H9 (cell line): ENCODE data around the gene STOX1. TPM values are rescaled to one million over a fixed set of nuclear protein-coding genes. Genes with fewer than 3 reads are reported as not detected.
"Not testable (repeated sequence)": the region's sequence is repeated elsewhere in the genome, so short reads cannot be mapped to it uniquely, and the experiment has no call there.

Experiments
- DNase-seq: peaks from one replicate; pipeline ENCODE4 v3.0.0-alpha.2; 2017
- H2AFZ ChIP-seq: one replicate; pipeline ENCODE4 v1.6.1; 2013; ENCODE audit warnings: mild to moderate bottlenecking, low read length, control low read depth, moderate library complexity
- H2AK5ac ChIP-seq: 2 replicates; pipeline ENCODE4 v1.6.1; 2013; ENCODE audit warnings: low read length, control low read depth, mixed read lengths; ENCODE audit not compliant: insufficient read length
- H2BK120ac ChIP-seq: one replicate; pipeline ENCODE4 v1.6.1; 2013; ENCODE audit warnings: low read depth, mild to moderate bottlenecking, low read length, control low read depth, inconsistent platforms; ENCODE audit not compliant: poor library complexity, severe bottlenecking
- H2BK12ac ChIP-seq: 2 replicates; pipeline ENCODE4 v1.6.1; 2013; ENCODE audit warnings: low read length, control low read depth, mixed read lengths, low read depth; ENCODE audit not compliant: insufficient read length
- H2BK15ac ChIP-seq: 2 replicates; pipeline ENCODE4 v1.6.1; 2013; ENCODE audit warnings: low read depth, low read length, control low read depth
- H2BK20ac ChIP-seq: one replicate; pipeline ENCODE4 v1.6.1; 2013; ENCODE audit warnings: low read depth, mild to moderate bottlenecking, low read length, control low read depth, inconsistent platforms; ENCODE audit not compliant: poor library complexity, severe bottlenecking
- H2BK5ac ChIP-seq: 2 replicates; pipeline ENCODE4 v1.6.1; 2013; ENCODE audit warnings: low read length, control low read depth, mixed read lengths; ENCODE audit not compliant: insufficient read length
- H3K14ac ChIP-seq: 2 replicates; pipeline ENCODE4 v1.6.1; 2013; ENCODE audit warnings: low read length, control low read depth; ENCODE audit not compliant: insufficient read depth
- H3K18ac ChIP-seq: 2 replicates; pipeline ENCODE4 v1.6.1; 2013; ENCODE audit warnings: low read depth, mild to moderate bottlenecking, mixed read lengths, low read length, control low read depth; ENCODE audit not compliant: insufficient read length
- H3K23ac ChIP-seq: 2 replicates; pipeline ENCODE4 v1.6.1; 2013; ENCODE audit warnings: low read length, control low read depth, mixed read lengths, low read depth; ENCODE audit not compliant: insufficient read length
- H3K23me2 ChIP-seq: 2 replicates; pipeline ENCODE4 v1.6.1; 2013; ENCODE audit warnings: low read depth, mild to moderate bottlenecking, mixed read lengths, low read length, control low read depth; ENCODE audit not compliant: insufficient read length, poor library complexity, severe bottlenecking
- H3K27ac ChIP-seq: 2 replicates; pipeline ENCODE4 v1.5.1; 2013; ENCODE audit warnings: low read length, control low read depth, mixed read lengths, low read depth; ENCODE audit not compliant: insufficient read length
- H3K27me3 ChIP-seq: 2 replicates; pipeline ENCODE4 v1.6.1; 2013; ENCODE audit warnings: low read length, control low read depth, inconsistent platforms; ENCODE audit not compliant: insufficient read depth
- H3K4ac ChIP-seq: 2 replicates; pipeline ENCODE4 v1.6.1; 2013; ENCODE audit warnings: low read depth, mild to moderate bottlenecking, control low read depth, inconsistent platforms, low read length, moderate library complexity
- H3K4me1 ChIP-seq: 2 replicates; pipeline ENCODE4 v1.6.1; 2013; ENCODE audit warnings: low read length, control low read depth, inconsistent platforms; ENCODE audit not compliant: insufficient read depth
- H3K4me2 ChIP-seq: 2 replicates; pipeline ENCODE4 v1.6.1; 2013; ENCODE audit warnings: low read length, control low read depth, mixed read lengths; ENCODE audit not compliant: insufficient read length, insufficient read depth
- H3K56ac ChIP-seq: 2 replicates; pipeline ENCODE4 v1.6.1; 2013; ENCODE audit warnings: low read depth, mild to moderate bottlenecking, mixed read lengths, low read length, control low read depth; ENCODE audit not compliant: insufficient read length
- H3K79me1 ChIP-seq: 2 replicates; pipeline ENCODE4 v1.6.1; 2013; ENCODE audit warnings: low read depth, mild to moderate bottlenecking, moderate library complexity, low read length, control low read depth, inconsistent platforms; ENCODE audit not compliant: insufficient read depth, poor library complexity, severe bottlenecking
- H3K79me2 ChIP-seq: 2 replicates; pipeline ENCODE4 v1.6.1; 2013; ENCODE audit warnings: low read length, control low read depth, inconsistent platforms; ENCODE audit not compliant: insufficient read depth
- H3K9ac ChIP-seq: 2 replicates; pipeline ENCODE4 v1.6.1; 2013; ENCODE audit warnings: low read length, control low read depth, mixed read lengths; ENCODE audit not compliant: insufficient read length; ENCODE audit errors: extremely low read depth
- H3K9me3 ChIP-seq: one replicate; pipeline ENCODE4 v1.6.1; 2013; ENCODE audit warnings: low read depth, low read length, inconsistent platforms; ENCODE audit not compliant: control insufficient read depth
- H3T11ph ChIP-seq: one replicate; pipeline ENCODE4 v1.6.1; 2013; ENCODE audit warnings: mild to moderate bottlenecking, low read length, control low read depth, inconsistent platforms
- H4K20me1 ChIP-seq: one replicate; pipeline ENCODE4 v1.6.1; 2013; ENCODE audit not compliant: control insufficient read depth, insufficient read length, insufficient read depth
- H4K5ac ChIP-seq: 2 replicates; pipeline ENCODE4 v1.6.1; 2013; ENCODE audit warnings: low read depth, mild to moderate bottlenecking, mixed read lengths, low read length, control low read depth; ENCODE audit not compliant: insufficient read length
- H4K8ac ChIP-seq: replicated peaks from 2 replicates; pipeline ENCODE4 v1.6.1; 2013; ENCODE audit warnings: low read length, control low read depth, mixed read lengths, low read depth; ENCODE audit not compliant: insufficient read length
- H4K91ac ChIP-seq: 2 replicates; pipeline ENCODE4 v1.6.1; 2013; ENCODE audit warnings: low read depth, mild to moderate bottlenecking, moderate library complexity, mixed read lengths, low read length, control low read depth; ENCODE audit not compliant: insufficient read length
- H3K27ac Mint-ChIP-seq, 3 experiments: 2 replicates in 2 of 3; 3 replicates in 1 of 3; pipeline ENCODE4 v1.8.0; 2020 to 2021; ENCODE audit warnings: mixed read lengths in 3 of 3, mild to moderate bottlenecking in 1 of 3, moderate library complexity in 1 of 3
- H3K27me3 Mint-ChIP-seq: 2 replicates; pipeline ENCODE4 v1.8.0; 2021; ENCODE audit warnings: low read depth, mild to moderate bottlenecking, moderate library complexity, mixed read lengths
- H3K36me3 Mint-ChIP-seq, 3 experiments: 2 replicates in 2 of 3; 3 replicates in 1 of 3; pipeline ENCODE4 v1.8.0; 2020 to 2021; ENCODE audit warnings: low read depth in 3 of 3, mixed read lengths in 3 of 3; ENCODE audit not compliant: insufficient read depth in 1 of 3
- H3K4me1 Mint-ChIP-seq, 2 experiments: 2 replicates each; pipeline ENCODE4 v1.8.0; 2020; ENCODE audit warnings: mixed read lengths in 2 of 2
- H3K4me3 Mint-ChIP-seq, 2 experiments: 2 replicates in 1 of 2; 3 replicates in 1 of 2; pipeline ENCODE4 v1.8.0; 2020 to 2021; ENCODE audit warnings: mild to moderate bottlenecking in 2 of 2, mixed read lengths in 2 of 2, moderate library complexity in 1 of 2
- H3K9me3 Mint-ChIP-seq, 2 experiments: 2 replicates in 1 of 2; 3 replicates in 1 of 2; pipeline ENCODE4 v1.8.0; 2020; ENCODE audit warnings: mild to moderate bottlenecking in 2 of 2, mixed read lengths in 2 of 2, moderate library complexity in 1 of 2
- WGBS: extraction: QIAGEN DNeasy Blood & Tissue Kit; methylation state at CpG from one replicate; pipeline ENCODE4 v1.1.7; 2013; ENCODE audit warnings: missing lambda C conversion rate, low lambda C conversion rate, mixed read lengths; ENCODE audit not compliant: insufficient read length; ENCODE audit errors: extremely low coverage; 5-methylcytosine and 5-hydroxymethylcytosine counted together
- total RNA-seq: library from RNA; stranded (reverse); gene quantifications from 2 replicates; pipeline ENCODE4 v1.2.1, GENCODE V29; 2021

Gene STOX1
- total RNA-seq, 1 experiment from 2014 or later = 5.8 TPM

GRCh38 chr10:68822626-68823025 lies 4.7 kb upstream of the STOX1 start:
- H4K5ac ChIP-seq, H3K4me2 ChIP-seq, H3K4me3 Mint-ChIP-seq, H3K56ac ChIP-seq, H3K27me3 ChIP-seq, H4K8ac ChIP-seq, H2AFZ ChIP-seq, H3K79me1 ChIP-seq, H3K18ac ChIP-seq, H3K23ac ChIP-seq, H2BK20ac ChIP-seq, H2BK15ac ChIP-seq, H3K9ac ChIP-seq, H3K9me3 Mint-ChIP-seq, H3K27ac ChIP-seq, H4K20me1 ChIP-seq, H3K79me2 ChIP-seq, H4K91ac ChIP-seq, H3K27ac Mint-ChIP-seq, H3K4me1 ChIP-seq, H3K14ac ChIP-seq, H3K36me3 Mint-ChIP-seq, H3K4ac ChIP-seq, H3K9me3 ChIP-seq, H2BK120ac ChIP-seq, DNase-seq, H3T11ph ChIP-seq, H3K4me1 Mint-ChIP-seq, H3K23me2 ChIP-seq, H2BK12ac ChIP-seq, H2BK5ac ChIP-seq, H2AK5ac ChIP-seq: not testable (repeated sequence)
- H3K27me3 Mint-ChIP-seq = peaks cover 18% of the 10 kb centered on the region
- WGBS = no CpG with 5 or more reads among the region's 2 CpGs

- not testable (repeated sequence) for H3K27me3 ChIP-seq
These were observed 245 bp downstream of the STOX1 start for GRCh38 chr10:68827592-68827959.

More at GRCh38 chr10:68827592-68827959, 245 bp downstream of the STOX1 start:
- H3K4ac ChIP-seq, H2BK20ac ChIP-seq, H2AK5ac ChIP-seq, H3K23ac ChIP-seq, H3K27ac ChIP-seq, DNase-seq, H2AFZ ChIP-seq, H4K5ac ChIP-seq, H3K56ac ChIP-seq, H4K91ac ChIP-seq, H3K9ac ChIP-seq, H3K23me2 ChIP-seq, H2BK120ac ChIP-seq, H3K9me3 Mint-ChIP-seq, H4K8ac ChIP-seq, H3K4me1 ChIP-seq, H3K79me1 ChIP-seq, H3K27ac Mint-ChIP-seq, H3K14ac ChIP-seq, H3K4me3 Mint-ChIP-seq, H2BK12ac ChIP-seq, H3K36me3 Mint-ChIP-seq, H3K18ac ChIP-seq, H3T11ph ChIP-seq, H3K79me2 ChIP-seq, H2BK5ac ChIP-seq, H4K20me1 ChIP-seq, H3K9me3 ChIP-seq, H2BK15ac ChIP-seq: not testable (repeated sequence)
- H3K27me3 Mint-ChIP-seq = peaks cover 41% of the 10 kb centered on the region
- no CpG with 5 or more reads among the region's 58 CpGs for WGBS
- H3K4me2 ChIP-seq = peak overlapping the region; percentile 83
- peaks cover 7 to 15% of the 10 kb centered on the region in 2 experiments for H3K4me1 Mint-ChIP-seq
